HEK293 (cell line): Measurements from ENCODE around the gene FCN3.

Experiments used
- EGR2 ChIP-seq: fragments of 450-650 bp; formaldehyde crosslinking; IDR thresholded peaks from 2 replicates; pipeline ENCODE4 v1.5.1; 2016; ENCODE audit warnings: low read depth, missing biosample characterization, missing genetic modification characterization
- HOXC10 ChIP-seq: sonication (generic); formaldehyde crosslinking; IDR thresholded peaks from 2 replicates; pipeline ENCODE4 v1.8.1; 2023; ENCODE audit warnings: mild to moderate bottlenecking, missing genetic modification reagents
- IKZF3 ChIP-seq: fragments of 450-650 bp; IDR thresholded peaks from 2 replicates; pipeline ENCODE4 v1.5.0; 2018; ENCODE audit warnings: missing biosample characterization, mild to moderate bottlenecking, missing genetic modification characterization, moderate library complexity
- KLF1 ChIP-seq: fragments of 450-650 bp; formaldehyde crosslinking; IDR thresholded peaks from 2 replicates; pipeline ENCODE4 v1.5.1; 2016; ENCODE audit warnings: missing biosample characterization, missing genetic modification characterization
- KLF16 ChIP-seq: fragments of 450-650 bp; formaldehyde crosslinking; IDR thresholded peaks from 2 replicates; pipeline ENCODE4 v1.5.1; 2017; ENCODE audit warnings: missing biosample characterization, missing genetic modification characterization
- KLF9 ChIP-seq: fragments of 450-650 bp; formaldehyde crosslinking; IDR thresholded peaks from 2 replicates; pipeline ENCODE4 v1.5.1; 2016; ENCODE audit warnings: missing biosample characterization, missing genetic modification characterization, low read depth
- SCRT1 ChIP-seq: fragments of 450-650 bp; formaldehyde crosslinking; IDR thresholded peaks from 2 replicates; pipeline ENCODE4 v1.5.1; 2016; ENCODE audit warnings: missing biosample characterization, missing genetic modification characterization, borderline replicate concordance
- SCRT2 ChIP-seq: fragments of 450-650 bp; formaldehyde crosslinking; IDR thresholded peaks from 2 replicates; pipeline ENCODE4 v1.5.1; 2016; ENCODE audit warnings: missing biosample characterization, missing genetic modification characterization
- SP7 ChIP-seq: fragments of 450-650 bp; formaldehyde crosslinking; IDR thresholded peaks from 2 replicates; pipeline ENCODE4 v1.5.1; 2016; ENCODE audit warnings: missing biosample characterization, missing genetic modification characterization
- WT1 ChIP-seq: fragments of 450-650 bp; formaldehyde crosslinking; IDR thresholded peaks from 2 replicates; pipeline ENCODE4 v1.5.1; 2016; ENCODE audit warnings: missing biosample characterization, missing genetic modification characterization
- ZNF184 ChIP-seq: fragments of 450-650 bp; IDR thresholded peaks from 2 replicates; pipeline ENCODE4 v1.5.1; 2018; ENCODE audit warnings: missing biosample characterization, mild to moderate bottlenecking, missing genetic modification characterization
- ZNF2 ChIP-seq: fragments of 450-650 bp; formaldehyde crosslinking; IDR thresholded peaks from 2 replicates; pipeline ENCODE4 v1.5.1; 2016; ENCODE audit warnings: missing biosample characterization, missing genetic modification characterization
- ZNF23 ChIP-seq: fragments of 450-650 bp; formaldehyde crosslinking; IDR thresholded peaks from 2 replicates; pipeline ENCODE4 v1.5.1; 2016; ENCODE audit warnings: missing biosample characterization, missing genetic modification characterization, borderline replicate concordance
- ZNF394 ChIP-seq: fragments of 450-650 bp; formaldehyde crosslinking; IDR thresholded peaks from 2 replicates; pipeline ENCODE4 v1.5.1; 2016; ENCODE audit warnings: missing biosample characterization, missing genetic modification characterization, mild to moderate bottlenecking, moderate library complexity, borderline replicate concordance
- ZNF501 ChIP-seq: fragments of 450-650 bp; formaldehyde crosslinking; IDR thresholded peaks from 2 replicates; pipeline ENCODE4 v1.5.1; 2016; ENCODE audit warnings: missing biosample characterization, missing genetic modification characterization
- ZNF558 ChIP-seq: fragments of 450-650 bp; formaldehyde crosslinking; IDR thresholded peaks from 2 replicates; pipeline ENCODE4 v1.5.1; 2016; ENCODE audit warnings: missing biosample characterization, missing genetic modification characterization
- ZNF664 ChIP-seq: fragments of 450-650 bp; formaldehyde crosslinking; IDR thresholded peaks from 2 replicates; pipeline ENCODE4 v1.5.1; 2016; ENCODE audit warnings: missing biosample characterization, missing genetic modification characterization
- TF ChIP-seq, protein P1 (sequence below): fragments of 450-650 bp; formaldehyde crosslinking; optimal IDR thresholded peaks from 2 replicates; pipeline ENCODE3; 2016; ENCODE audit warnings: missing biosample characterization, mild to moderate bottlenecking, missing genetic modification characterization
- TF ChIP-seq, protein P2 (sequence below): fragments of 450-650 bp; formaldehyde crosslinking; conservative IDR thresholded peaks from 2 replicates; pipeline ENCODE4 v1.5.1; 2016; ENCODE audit warnings: low read depth, missing biosample characterization, missing genetic modification characterization
- TF ChIP-seq, protein P3 (sequence below): fragments of 450-650 bp; formaldehyde crosslinking; IDR thresholded peaks from 2 replicates; pipeline ENCODE4 v1.5.1; 2016; ENCODE audit warnings: missing biosample characterization, missing genetic modification characterization
- TF ChIP-seq, protein P4 (sequence below): fragments of 450-650 bp; formaldehyde crosslinking; IDR thresholded peaks from 2 replicates; pipeline ENCODE4 v1.5.1; 2016; ENCODE audit warnings: missing biosample characterization, missing genetic modification characterization
- TF ChIP-seq, protein P5 (sequence below): fragments of 450-650 bp; formaldehyde crosslinking; IDR thresholded peaks from 2 replicates; pipeline ENCODE4 v1.5.1; 2016; ENCODE audit warnings: missing biosample characterization, missing genetic modification characterization
- TF ChIP-seq, protein P6 (sequence below): fragments of 450-650 bp; formaldehyde crosslinking; IDR thresholded peaks from 2 replicates; pipeline ENCODE4 v1.5.1; 2016; ENCODE audit warnings: missing biosample characterization, missing genetic modification characterization

The FCN3 gene

DNA sequence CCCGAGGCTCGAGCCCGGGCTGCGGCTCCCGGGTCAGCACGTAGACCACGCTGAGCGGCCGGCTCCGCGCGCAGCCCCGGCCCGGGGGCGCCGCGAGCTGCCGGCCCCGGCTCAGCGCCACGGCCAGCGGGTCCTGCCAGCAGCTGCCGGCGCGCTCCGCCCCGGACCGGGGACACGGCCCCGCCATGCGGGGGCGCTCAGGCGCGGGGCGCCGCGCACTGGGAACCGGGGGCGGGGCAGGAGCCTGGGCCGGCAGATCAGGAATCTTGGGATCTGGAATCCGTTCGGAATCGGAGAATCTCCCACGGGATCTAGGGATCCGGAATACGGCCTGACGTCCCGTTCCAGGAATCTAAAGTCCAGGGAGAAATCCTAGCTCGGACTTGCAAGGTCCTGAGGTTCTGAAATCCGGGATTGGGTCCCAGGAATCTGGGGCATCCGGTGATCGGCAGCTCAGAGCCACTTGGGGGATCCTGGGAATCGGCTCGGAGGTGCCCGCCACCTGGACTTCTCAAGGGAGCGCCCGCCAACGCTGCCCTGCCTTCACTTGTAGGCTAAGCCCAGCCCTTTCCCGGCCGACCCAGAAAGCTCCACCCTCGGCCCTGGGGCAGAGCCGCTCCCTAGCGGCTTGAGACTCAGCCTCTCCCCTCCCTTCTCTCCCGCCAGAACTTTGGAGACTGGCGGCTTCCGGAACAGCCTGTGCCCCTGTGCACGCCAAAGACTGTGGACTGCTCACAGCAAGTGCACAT is 8.0 kb downstream of the FCN3 start, which contains the start of gene MAP3K6 (continued):
- TF ChIP-seq, protein P1, sequence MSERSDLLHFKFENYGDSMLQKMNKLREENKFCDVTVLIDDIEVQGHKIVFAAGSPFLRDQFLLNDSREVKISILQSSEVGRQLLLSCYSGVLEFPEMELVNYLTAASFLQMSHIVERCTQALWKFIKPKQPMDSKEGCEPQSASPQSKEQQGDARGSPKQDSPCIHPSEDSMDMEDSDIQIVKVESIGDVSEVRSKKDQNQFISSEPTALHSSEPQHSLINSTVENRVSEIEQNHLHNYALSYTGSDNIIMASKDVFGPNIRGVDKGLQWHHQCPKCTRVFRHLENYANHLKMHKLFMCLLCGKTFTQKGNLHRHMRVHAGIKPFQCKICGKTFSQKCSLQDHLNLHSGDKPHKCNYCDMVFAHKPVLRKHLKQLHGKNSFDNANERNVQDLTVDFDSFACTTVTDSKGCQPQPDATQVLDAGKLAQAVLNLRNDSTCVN (tag by site-specific recombination), result peak; percentile 65
- TF ChIP-seq, protein P2, sequence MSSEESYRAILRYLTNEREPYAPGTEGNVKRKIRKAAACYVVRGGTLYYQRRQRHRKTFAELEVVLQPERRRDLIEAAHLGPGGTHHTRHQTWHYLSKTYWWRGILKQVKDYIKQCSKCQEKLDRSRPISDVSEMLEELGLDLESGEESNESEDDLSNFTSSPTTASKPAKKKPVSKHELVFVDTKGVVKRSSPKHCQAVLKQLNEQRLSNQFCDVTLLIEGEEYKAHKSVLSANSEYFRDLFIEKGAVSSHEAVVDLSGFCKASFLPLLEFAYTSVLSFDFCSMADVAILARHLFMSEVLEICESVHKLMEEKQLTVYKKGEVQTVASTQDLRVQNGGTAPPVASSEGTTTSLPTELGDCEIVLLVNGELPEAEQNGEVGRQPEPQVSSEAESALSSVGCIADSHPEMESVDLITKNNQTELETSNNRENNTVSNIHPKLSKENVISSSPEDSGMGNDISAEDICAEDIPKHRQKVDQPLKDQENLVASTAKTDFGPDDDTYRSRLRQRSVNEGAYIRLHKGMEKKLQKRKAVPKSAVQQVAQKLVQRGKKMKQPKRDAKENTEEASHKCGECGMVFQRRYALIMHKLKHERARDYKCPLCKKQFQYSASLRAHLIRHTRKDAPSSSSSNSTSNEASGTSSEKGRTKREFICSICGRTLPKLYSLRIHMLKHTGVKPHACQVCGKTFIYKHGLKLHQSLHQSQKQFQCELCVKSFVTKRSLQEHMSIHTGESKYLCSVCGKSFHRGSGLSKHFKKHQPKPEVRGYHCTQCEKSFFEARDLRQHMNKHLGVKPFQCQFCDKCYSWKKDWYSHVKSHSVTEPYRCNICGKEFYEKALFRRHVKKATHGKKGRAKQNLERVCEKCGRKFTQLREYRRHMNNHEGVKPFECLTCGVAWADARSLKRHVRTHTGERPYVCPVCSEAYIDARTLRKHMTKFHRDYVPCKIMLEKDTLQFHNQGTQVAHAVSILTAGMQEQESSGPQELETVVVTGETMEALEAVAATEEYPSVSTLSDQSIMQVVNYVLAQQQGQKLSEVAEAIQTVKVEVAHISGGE (tag by site-specific recombination), result peak; percentile 32
- TF ChIP-seq WT1 (tag by site-specific recombination) (peak; percentile 60; the same call in 1 of the 2 replicates), IKZF3 (tag by site-specific recombination) (peak; percentile 98), ZNF664 (tag by site-specific recombination) (no peak), ZNF23 (no peak), SCRT1 (peak; percentile 52; the same call in 1 of the 2 replicates), ZNF394 (0 out of 2 replicates have a peak, but pooled peaks have one; percentile 13), EGR2 (tag by site-specific recombination) (peak; percentile 27; the same call in 1 of the 2 replicates), KLF16 (tag by site-specific recombination) (peak; percentile 49; the same call in 1 of the 2 replicates), ZNF501 (tag by site-specific recombination) (peak; percentile 67; the same call in 1 of the 2 replicates), SCRT2 (tag by site-specific recombination) (no peak; the same call in 1 of the 2 replicates), HOXC10 (CRISPR knock-in tag) (0 out of 2 replicates have a peak, but pooled peaks have one; percentile 70), ZNF558 (tag by site-specific recombination) (0 out of 2 replicates have a peak, but pooled peaks have one; percentile 39), SP7 (peak; percentile 60; the same call in 1 of the 2 replicates), ZNF184 (tag by site-specific recombination) (0 out of 2 replicates have a peak, but pooled peaks have one; percentile 58), KLF1 (peak; percentile 74), ZNF2 (0 out of 2 replicates have a peak, but pooled peaks have one; percentile 38), KLF9 (tag by site-specific recombination) (peak; percentile 55; the same call in 1 of the 2 replicates)
- TF ChIP-seq, protein P3, sequence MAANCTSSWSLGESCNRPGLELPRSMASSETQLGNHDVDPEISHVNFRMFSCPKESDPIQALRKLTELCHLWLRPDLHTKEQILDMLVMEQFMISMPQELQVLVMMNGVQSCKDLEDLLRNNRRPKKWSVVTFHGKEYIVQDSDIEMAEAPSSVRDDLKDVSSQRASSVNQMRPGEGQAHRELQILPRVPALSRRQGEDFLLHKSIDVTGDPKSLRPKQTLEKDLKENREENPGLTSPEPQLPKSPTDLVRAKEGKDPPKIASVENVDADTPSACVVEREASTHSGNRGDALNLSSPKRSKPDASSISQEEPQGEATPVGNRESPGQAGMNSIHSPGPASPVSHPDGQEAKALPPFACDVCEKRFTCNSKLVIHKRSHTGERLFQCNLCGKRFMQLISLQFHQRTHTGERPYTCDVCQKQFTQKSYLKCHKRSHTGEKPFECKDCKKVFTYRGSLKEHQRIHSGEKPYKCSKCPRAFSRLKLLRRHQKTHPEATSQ (tag by site-specific recombination), result no peak
- TF ChIP-seq, protein P4, sequence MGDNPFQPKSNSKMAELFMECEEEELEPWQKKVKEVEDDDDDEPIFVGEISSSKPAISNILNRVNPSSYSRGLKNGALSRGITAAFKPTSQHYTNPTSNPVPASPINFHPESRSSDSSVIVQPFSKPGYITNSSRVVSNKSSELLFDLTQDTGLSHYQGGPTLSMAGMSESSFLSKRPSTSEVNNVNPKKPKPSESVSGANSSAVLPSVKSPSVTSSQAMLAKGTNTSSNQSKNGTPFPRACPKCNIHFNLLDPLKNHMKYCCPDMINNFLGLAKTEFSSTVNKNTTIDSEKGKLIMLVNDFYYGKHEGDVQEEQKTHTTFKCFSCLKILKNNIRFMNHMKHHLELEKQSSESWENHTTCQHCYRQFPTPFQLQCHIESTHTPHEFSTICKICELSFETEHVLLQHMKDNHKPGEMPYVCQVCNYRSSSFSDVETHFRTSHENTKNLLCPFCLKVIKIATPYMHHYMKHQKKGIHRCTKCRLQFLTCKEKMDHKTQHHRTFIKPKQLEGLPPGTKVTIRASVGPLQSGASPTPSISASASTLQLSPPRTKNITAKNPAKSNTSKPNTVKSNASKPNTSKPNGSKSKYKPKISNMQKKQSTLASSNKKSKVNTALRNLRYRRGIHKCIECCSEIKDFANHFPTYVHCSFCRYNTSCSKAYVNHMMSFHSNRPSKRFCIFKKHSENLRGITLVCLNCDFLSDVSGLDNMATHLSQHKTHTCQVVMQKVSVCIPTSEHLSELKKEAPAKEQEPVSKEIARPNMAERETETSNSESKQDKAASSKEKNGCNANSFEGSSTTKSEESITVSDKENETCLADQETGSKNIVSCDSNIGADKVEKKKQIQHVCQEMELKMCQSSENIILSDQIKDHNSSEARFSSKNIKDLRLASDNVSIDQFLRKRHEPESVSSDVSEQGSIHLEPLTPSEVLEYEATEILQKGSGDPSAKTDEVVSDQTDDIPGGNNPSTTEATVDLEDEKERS (tag by site-specific recombination), result no peak
- TF ChIP-seq, protein P5, sequence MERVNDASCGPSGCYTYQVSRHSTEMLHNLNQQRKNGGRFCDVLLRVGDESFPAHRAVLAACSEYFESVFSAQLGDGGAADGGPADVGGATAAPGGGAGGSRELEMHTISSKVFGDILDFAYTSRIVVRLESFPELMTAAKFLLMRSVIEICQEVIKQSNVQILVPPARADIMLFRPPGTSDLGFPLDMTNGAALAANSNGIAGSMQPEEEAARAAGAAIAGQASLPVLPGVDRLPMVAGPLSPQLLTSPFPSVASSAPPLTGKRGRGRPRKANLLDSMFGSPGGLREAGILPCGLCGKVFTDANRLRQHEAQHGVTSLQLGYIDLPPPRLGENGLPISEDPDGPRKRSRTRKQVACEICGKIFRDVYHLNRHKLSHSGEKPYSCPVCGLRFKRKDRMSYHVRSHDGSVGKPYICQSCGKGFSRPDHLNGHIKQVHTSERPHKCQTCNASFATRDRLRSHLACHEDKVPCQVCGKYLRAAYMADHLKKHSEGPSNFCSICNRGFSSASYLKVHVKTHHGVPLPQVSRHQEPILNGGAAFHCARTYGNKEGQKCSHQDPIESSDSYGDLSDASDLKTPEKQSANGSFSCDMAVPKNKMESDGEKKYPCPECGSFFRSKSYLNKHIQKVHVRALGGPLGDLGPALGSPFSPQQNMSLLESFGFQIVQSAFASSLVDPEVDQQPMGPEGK, result 0 out of 2 replicates have a peak, but pooled peaks have one; percentile 68
- TF ChIP-seq, protein P6, sequence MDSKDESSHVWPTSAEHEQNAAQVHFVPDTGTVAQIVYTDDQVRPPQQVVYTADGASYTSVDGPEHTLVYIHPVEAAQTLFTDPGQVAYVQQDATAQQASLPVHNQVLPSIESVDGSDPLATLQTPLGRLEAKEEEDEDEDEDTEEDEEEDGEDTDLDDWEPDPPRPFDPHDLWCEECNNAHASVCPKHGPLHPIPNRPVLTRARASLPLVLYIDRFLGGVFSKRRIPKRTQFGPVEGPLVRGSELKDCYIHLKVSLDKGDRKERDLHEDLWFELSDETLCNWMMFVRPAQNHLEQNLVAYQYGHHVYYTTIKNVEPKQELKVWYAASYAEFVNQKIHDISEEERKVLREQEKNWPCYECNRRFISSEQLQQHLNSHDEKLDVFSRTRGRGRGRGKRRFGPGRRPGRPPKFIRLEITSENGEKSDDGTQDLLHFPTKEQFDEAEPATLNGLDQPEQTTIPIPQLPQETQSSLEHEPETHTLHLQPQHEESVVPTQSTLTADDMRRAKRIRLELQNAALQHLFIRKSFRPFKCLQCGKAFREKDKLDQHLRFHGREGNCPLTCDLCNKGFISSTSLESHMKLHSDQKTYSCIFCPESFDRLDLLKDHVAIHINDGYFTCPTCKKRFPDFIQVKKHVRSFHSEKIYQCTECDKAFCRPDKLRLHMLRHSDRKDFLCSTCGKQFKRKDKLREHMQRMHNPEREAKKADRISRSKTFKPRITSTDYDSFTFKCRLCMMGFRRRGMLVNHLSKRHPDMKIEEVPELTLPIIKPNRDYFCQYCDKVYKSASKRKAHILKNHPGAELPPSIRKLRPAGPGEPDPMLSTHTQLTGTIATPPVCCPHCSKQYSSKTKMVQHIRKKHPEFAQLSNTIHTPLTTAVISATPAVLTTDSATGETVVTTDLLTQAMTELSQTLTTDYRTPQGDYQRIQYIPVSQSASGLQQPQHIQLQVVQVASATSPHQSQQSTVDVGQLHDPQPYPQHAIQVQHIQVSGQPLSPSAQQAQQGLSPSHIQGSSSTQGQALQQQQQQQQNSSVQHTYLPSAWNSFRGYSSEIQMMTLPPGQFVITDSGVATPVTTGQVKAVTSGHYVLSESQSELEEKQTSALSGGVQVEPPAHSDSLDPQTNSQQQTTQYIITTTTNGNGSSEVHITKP (tag by site-specific recombination), result peak; percentile 59
